HCT116 (cell line): ENCODE measurements around the gene ALKBH7.

Source experiments
- CTCF ChIP-seq, 3 experiments: fragments of 200-600 bp in 1 of 3; sonication (generic) in 1 of 3; IDR thresholded peaks in 2 of 3; conservative IDR thresholded peaks in 1 of 3; 2 replicates each; pipeline ENCODE4 v1.5.1; 2012 to 2017; ENCODE audit warnings: low read depth in 2 of 3, low read length in 2 of 3, antibody characterized with exemption in 1 of 3, borderline replicate concordance in 1 of 3, control low read depth in 1 of 3, mild to moderate bottlenecking in 1 of 3, mixed read lengths in 1 of 3, mixed run types in 1 of 3, moderate library complexity in 1 of 3; ENCODE audit not compliant: insufficient read depth in 1 of 3
- EZH2 ChIP-seq: fragments of 200-600 bp; sonication (generic); IDR thresholded peaks from 2 replicates; pipeline ENCODE4 v1.6.1; 2017; ENCODE audit warnings: antibody characterized with exemption, mixed run types
- POLR2A ChIP-seq: IDR thresholded peaks from 2 replicates; pipeline ENCODE4 v1.7.0; 2011; ENCODE audit warnings: borderline replicate concordance; ENCODE audit not compliant: insufficient read depth, insufficient read length; ENCODE audit errors: extremely low read depth

GRCh38 chr19:6417713-6418561, 45.3 kb downstream of the ALKBH7 start:
- no peak for TF ChIP-seq EZH2
- TF ChIP-seq CTCF (IDR thresholded peaks at IDR 0.05 in 2 of 3, conservative IDR thresholded peaks at IDR 0.05 in 1 of 3; ENCODE audit: borderline replicate concordance in 1 of 3, insufficient read depth in 1 of 3, low read depth in 2 of 3, low read length in 2 of 3) = peak in 2 of 3 experiments; percentile 43 to 50; a peak in 3 of 6 replicates
- no peak for TF ChIP-seq POLR2A
